Spleen (tissue), 7 donors: Measurements from ENCODE around the gene RILPL1.
"Not testable (repeated sequence)": the region's sequence is repeated elsewhere in the genome, so short reads cannot be mapped to it uniquely, and the experiment has no call there.

Experiments
- CTCF ChIP-seq, 11 experiments: fragments of 200-600 bp in 7 of 11; fragments of 450-650 bp in 4 of 11; sonication (generic) in 4 of 11; IDR thresholded peaks in 8 of 11; conservative IDR thresholded peaks in 3 of 11; 1 replicate in 7 of 11; 2 replicates in 4 of 11; pipeline versions ENCODE4 v1.4.0 to v1.8.0; 2016 to 2021; ENCODE audit warnings: antibody characterized with exemption in 11 of 11, inconsistent platforms in 4 of 11, mild to moderate bottlenecking in 1 of 11
- POLR2A ChIP-seq, 3 donors: fragments of 450-650 bp; IDR thresholded peaks; one replicate each; pipeline ENCODE4 v1.5.1; 2017; ENCODE audit warnings: antibody characterized with exemption in 3 of 3, mild to moderate bottlenecking in 1 of 3
- POLR2AphosphoS5 ChIP-seq, 3 donors: sonication (generic); formaldehyde crosslinking; IDR thresholded peaks; one replicate each; pipeline ENCODE4 v1.5.1; 2017; ENCODE audit warnings: antibody characterized with exemption in 3 of 3
- donor health status: DM: no; HTN: no; CAD: no; lungs with moderate emphysema.
- donor health status: DM: no; HTN: no; CAD: no.
- donor health status: DM: no; HTN: no; CAD: no.

GRCh38 chr12:123431951-123432817 lies 101.3 kb downstream of the RILPL1 start:
- not testable (repeated sequence) for TF ChIP-seq POLR2A (IDR thresholded peaks at IDR 0.05); CTCF (IDR thresholded peaks at IDR 0.05 in 8 of 11, conservative IDR thresholded peaks at IDR 0.05 in 3 of 11)
- peak in 1 of 3 donors; percentile 68 for TF ChIP-seq POLR2AphosphoS5 (IDR thresholded peaks at IDR 0.05)
